IMR-90 (cell line): ENCODE measurements around the gene CHAF1B. TPM values are rescaled to one million over a fixed set of nuclear protein-coding genes. Genes with fewer than 3 reads are reported as not detected.

Experiments
- ATAC-seq: fragments of 200-7000 bp; cut with Tn5 transposase; 2 replicates; pipeline ENCODE4 v1.9.1; 2020; ENCODE audit warnings: low read depth, mild to moderate bottlenecking, moderate library complexity
- BruUV-seq: library from RNA; stranded (reverse); fragments of 400-500 nt; replicated peaks from 2 replicates; lab custom pipeline; 2021; lab: Mats Ljungman, UMichigan
- CTCF ChIA-PET: fragments of 300-600 bp; formaldehyde crosslinking; extraction: SDS; loops from one replicate; lab custom pipeline; 2021; ENCODE audit warnings: antibody characterized with exemption; lab: Yijun Ruan, JAX
- POLR2A ChIA-PET: fragments of 300-600 bp; sonication (Branson Sonifier 250); formaldehyde crosslinking; loops from one replicate; lab custom pipeline; 2022; ENCODE audit warnings: antibody characterized with exemption; ENCODE audit not compliant: unreplicated experiment; lab: Charles Lee
- DNase-seq: peaks from one replicate; pipeline ENCODE4 v3.0.0; 2013
- H2AFZ ChIP-seq: replicated peaks from 2 replicates; pipeline ENCODE3; 2013; ENCODE audit warnings: low read length, mild to moderate bottlenecking; ENCODE audit not compliant: poor library complexity
- H2AK5ac ChIP-seq: 2 replicates; pipeline ENCODE4 v1.6.1; 2013; ENCODE audit warnings: low read depth, low read length, inconsistent platforms
- H2AK9ac ChIP-seq: replicated peaks from 2 replicates; pipeline ENCODE3; 2013; ENCODE audit warnings: mild to moderate bottlenecking, low read depth, low read length, moderate library complexity; ENCODE audit not compliant: poor library complexity
- H2BK120ac ChIP-seq: 2 replicates; pipeline ENCODE4 v1.6.1; 2013; ENCODE audit warnings: low read depth, low read length, inconsistent platforms
- H2BK15ac ChIP-seq: 3 replicates; pipeline ENCODE4 v1.6.1; 2013; ENCODE audit warnings: low read depth, low read length, inconsistent platforms
- H2BK20ac ChIP-seq: 2 replicates; pipeline ENCODE4 v1.6.1; 2013; ENCODE audit warnings: low read depth, mild to moderate bottlenecking, inconsistent platforms, low read length, moderate library complexity
- H2BK5ac ChIP-seq: 2 replicates; pipeline ENCODE4 v1.6.1; 2013; ENCODE audit warnings: mild to moderate bottlenecking, low read depth, low read length, inconsistent platforms; ENCODE audit not compliant: poor library complexity, severe bottlenecking
- H3K14ac ChIP-seq: replicated peaks from 2 replicates; pipeline ENCODE4 v1.6.1; 2013; ENCODE audit warnings: low read depth, low read length, inconsistent platforms
- H3K18ac ChIP-seq: 2 replicates; pipeline ENCODE4 v1.6.1; 2013; ENCODE audit warnings: low read depth, low read length, control low read depth
- H3K23ac ChIP-seq: 2 replicates; pipeline ENCODE4 v1.6.1; 2013; ENCODE audit warnings: low read depth, low read length, inconsistent platforms
- H3K27ac ChIP-seq: 2 replicates; pipeline ENCODE4 v1.5.1; 2013; ENCODE audit warnings: mild to moderate bottlenecking, control low read depth, low read length; ENCODE audit not compliant: insufficient read depth
- H3K27me3 ChIP-seq: 2 replicates; pipeline ENCODE4 v1.6.1; 2013; ENCODE audit warnings: low read length; ENCODE audit not compliant: control insufficient read depth, insufficient read depth
- H3K36me3 ChIP-seq: 2 replicates; pipeline ENCODE4 v1.6.1; 2013; ENCODE audit warnings: low read length, mixed read lengths; ENCODE audit not compliant: control insufficient read depth, insufficient read depth
- H3K4ac ChIP-seq: 2 replicates; pipeline ENCODE4 v1.6.1; 2013; ENCODE audit warnings: low read depth, low read length, inconsistent platforms
- H3K4me1 ChIP-seq: 2 replicates; pipeline ENCODE4 v1.6.1; 2013; ENCODE audit warnings: low read length, mixed read lengths; ENCODE audit not compliant: control insufficient read depth, insufficient read depth
- H3K4me2 ChIP-seq: 2 replicates; pipeline ENCODE4 v1.6.1; 2013; ENCODE audit warnings: low read depth, mild to moderate bottlenecking, control low read depth, low read length, moderate library complexity
- H3K4me3 ChIP-seq: 2 replicates; pipeline ENCODE4 v1.5.1; 2013; ENCODE audit warnings: low read depth, mild to moderate bottlenecking, control low read depth, low read length, moderate library complexity; ENCODE audit not compliant: insufficient read depth
- H3K56ac ChIP-seq: 2 replicates; pipeline ENCODE4 v1.6.1; 2013; ENCODE audit warnings: low read length, inconsistent platforms; ENCODE audit not compliant: insufficient read depth; ENCODE audit errors: extremely low read depth
- H3K79me1 ChIP-seq, 2 experiments: 2 replicates each; pipeline ENCODE4 v1.6.1; 2013; ENCODE audit warnings: low read length in 2 of 2, inconsistent platforms in 1 of 2, low read depth in 1 of 2
- H3K9ac ChIP-seq: 2 replicates; pipeline ENCODE4 v1.6.1; 2013; ENCODE audit warnings: low read depth, low read length, control low read depth
- H3K9me1 ChIP-seq: 2 replicates; pipeline ENCODE4 v1.6.1; 2013; ENCODE audit warnings: low read length, inconsistent platforms; ENCODE audit not compliant: insufficient read depth
- H3K9me3 ChIP-seq: 2 replicates; pipeline ENCODE4 v1.6.1; 2013; ENCODE audit warnings: low read length; ENCODE audit not compliant: control insufficient read depth, insufficient read depth
- H4K20me1 ChIP-seq: 2 replicates; pipeline ENCODE4 v1.6.1; 2013; ENCODE audit warnings: low read length, inconsistent platforms; ENCODE audit not compliant: insufficient read depth
- H4K5ac ChIP-seq: 2 replicates; pipeline ENCODE4 v1.6.1; 2013; ENCODE audit warnings: mild to moderate bottlenecking, low read depth, low read length, control low read depth
- H4K8ac ChIP-seq, 2 experiments: 2 replicates each; pipeline ENCODE4 v1.6.1; 2013; ENCODE audit warnings: low read depth in 2 of 2, low read length in 2 of 2, control low read depth in 1 of 2, inconsistent platforms in 1 of 2
- H4K91ac ChIP-seq: 2 replicates; pipeline ENCODE4 v1.6.1; 2013; ENCODE audit warnings: low read depth, low read length, inconsistent platforms; ENCODE audit not compliant: insufficient read depth
- BHLHE40 ChIP-seq: fragments of 150-350 bp; IDR thresholded peaks from 2 replicates; pipeline ENCODE4 v1.6.1; 2016; ENCODE audit warnings: mild to moderate bottlenecking, low read depth, low read length
- CEBPB ChIP-seq: IDR thresholded peaks from 2 replicates; pipeline ENCODE4 v1.6.1; 2012; ENCODE audit warnings: low read depth, low read length, improper control_type of control experiment
- CHD1 ChIP-seq: IDR thresholded peaks from 2 replicates; pipeline ENCODE4 v1.6.1; 2012; ENCODE audit warnings: low read depth, low read length, improper control_type of control experiment
- CTCF ChIP-seq: conservative IDR thresholded peaks from 2 replicates; pipeline ENCODE4 v1.5.1; 2012; ENCODE audit warnings: mild to moderate bottlenecking, low read depth, low read length, improper control_type of control experiment
- ELK1 ChIP-seq: fragments of 150-350 bp; IDR thresholded peaks from 2 replicates; pipeline ENCODE4 v1.6.1; 2016; ENCODE audit warnings: low read depth, mild to moderate bottlenecking, low read length, moderate library complexity, borderline replicate concordance
- FOS ChIP-seq: fragments of 150-350 bp; IDR thresholded peaks from 2 replicates; pipeline ENCODE4 v1.6.1; 2016; ENCODE audit warnings: low read depth, low read length
- MAFK ChIP-seq: IDR thresholded peaks from 2 replicates; pipeline ENCODE4 v1.6.1; 2012; ENCODE audit warnings: low read depth, low read length, improper control_type of control experiment
- MAZ ChIP-seq: IDR thresholded peaks from 2 replicates; pipeline ENCODE4 v1.6.1; 2012; ENCODE audit warnings: low read depth, mild to moderate bottlenecking, low read length, improper control_type of control experiment, moderate library complexity, borderline replicate concordance
- MXI1 ChIP-seq: IDR thresholded peaks from 2 replicates; pipeline ENCODE4 v1.6.1; 2012; ENCODE audit warnings: low read depth, mild to moderate bottlenecking, low read length, moderate library complexity, borderline replicate concordance
- NFE2L2 ChIP-seq: fragments of 150-350 bp; IDR thresholded peaks from 2 replicates; pipeline ENCODE4 v1.6.1; 2016; ENCODE audit warnings: low read depth, mild to moderate bottlenecking, low read length
- POLR2A ChIP-seq: IDR thresholded peaks from 2 replicates; pipeline ENCODE4 v1.6.1; 2012; ENCODE audit warnings: mild to moderate bottlenecking, low read depth, low read length
- RAD21 ChIP-seq: IDR thresholded peaks from 2 replicates; pipeline ENCODE4 v1.6.1; 2012; ENCODE audit warnings: low read length, improper control_type of control experiment
- RCOR1 ChIP-seq: IDR thresholded peaks from 2 replicates; pipeline ENCODE4 v1.6.1; 2012; ENCODE audit warnings: mild to moderate bottlenecking, low read length, improper control_type of control experiment; ENCODE audit not compliant: insufficient replicate concordance
- RFX5 ChIP-seq: IDR thresholded peaks from 2 replicates; pipeline ENCODE4 v1.8.0; 2012; ENCODE audit warnings: low read depth, mild to moderate bottlenecking, low read length, moderate library complexity
- SMC3 ChIP-seq: fragments of 150-350 bp; IDR thresholded peaks from 2 replicates; pipeline ENCODE4 v1.6.1; 2016; ENCODE audit warnings: low read depth, mild to moderate bottlenecking, antibody characterized with exemption, low read length, moderate library complexity
- USF2 ChIP-seq: fragments of 150-350 bp; IDR thresholded peaks from 2 replicates; pipeline ENCODE4 v1.6.1; 2017; ENCODE audit warnings: mild to moderate bottlenecking, antibody characterized with exemption, low read length, low read depth
- WGBS, 2 experiments: methylation state at CpG; one replicate each; pipeline versions ENCODE4 v1.1.5 to v1.1.7; 2013; ENCODE audit warnings: missing lambda C conversion rate in 2 of 2; ENCODE audit not compliant: insufficient read length in 1 of 2; ENCODE audit errors: extremely low coverage in 2 of 2; 5-methylcytosine and 5-hydroxymethylcytosine counted together
- dilution Hi-C: fragments of 300-500 bp; cut with HindIII; formaldehyde crosslinking; loops from one replicate; pipeline ENCODE4 v1.14.3; 2018; ENCODE audit warnings: low sequenced_read_pairs; ENCODE audit not compliant: unreplicated experiment
- in situ Hi-C: fragments of 300-500 bp; cut with MboI; formaldehyde crosslinking; loops from 3 replicates; pipeline ENCODE4 v1.14.3; 2019; ENCODE audit warnings: low sequenced_read_pairs, inconsistent platforms, mixed read lengths
- intact Hi-C: fragments of 100-400 bp; cut with micrococcal nuclease; formaldehyde crosslinking; loops from 2 replicates; pipeline ENCODE4 v1.10.0; 2022
- polyA plus RNA-seq, 3 experiments: library from polyadenylated mRNA; depleted of rRNA; stranded (reverse); fragments of >200 nt; gene quantifications; 2 replicates each; pipeline ENCODE4 v1.2.3, GENCODE V29; 2012; ENCODE audit warnings: low replicate concordance in 1 of 3
- total RNA-seq: library from RNA; depleted of rRNA; stranded (reverse); fragments of >200 nt; gene quantifications from 2 replicates; pipeline ENCODE4 v1.2.3, GENCODE V29; 2012

The CHAF1B gene
- total and polyA plus RNA-seq, 2 of the 4 experiments (the other 2 are of a cell fraction) = 4.5 to 6.4 TPM

GRCh38 chr21:36461277-36461917, 76.2 kb downstream of the CHAF1B start:
- H3K23ac ChIP-seq = no peak overlapping the region
- no TSS peak for BruUV-seq

More at GRCh38 chr21:36461277-36461917, 76.2 kb downstream of the CHAF1B start:
- Histone ChIP-seq H2BK120ac (no peak overlapping the region), H3K18ac (no peak overlapping the region), H2AK9ac (peak overlapping the region; percentile 65), H3K4ac (no peak overlapping the region), H4K5ac (no peak overlapping the region), H4K91ac (no peak overlapping the region), H3K9ac (no peak overlapping the region), H4K20me1 (no peaks in the 10 kb centered on the region), H2BK15ac (no peak overlapping the region), H3K9me1 (no peaks in the 10 kb centered on the region; the same call in 1 of the 2 replicates), H2BK5ac (no peak overlapping the region), H3K36me3 (no peaks in the 10 kb centered on the region), H3K4me2 (no peak overlapping the region), H3K79me1 (no peaks in the 10 kb centered on the region), H4K8ac (no peak overlapping the region), H3K4me3 (no peak overlapping the region), H3K9me3 (no peaks in the 10 kb centered on the region), H3K27me3 (peaks cover 2% of the 10 kb centered on the region; the same call in 1 of the 2 replicates), H3K27ac (no peak overlapping the region), H2AK5ac (no peak overlapping the region), H3K56ac (no peak overlapping the region), H2AFZ (no peak overlapping the region), H3K14ac (no peak overlapping the region), H2BK20ac (no peak overlapping the region), H3K4me1 (no peaks in the 10 kb centered on the region; the same call in 1 of the 2 replicates)
- TF ChIP-seq POLR2A = no peak
- no peak for TF ChIP-seq USF2
- no peak for TF ChIP-seq CHD1
- TF ChIP-seq RCOR1 = no peak
- TF ChIP-seq BHLHE40 = no peak
- no peak for TF ChIP-seq ELK1
- no peak for TF ChIP-seq CEBPB
- no peak for TF ChIP-seq SMC3
- no peak for TF ChIP-seq CTCF
- no peak for TF ChIP-seq RFX5
- TF ChIP-seq MXI1 = no peak
- TF ChIP-seq NFE2L2 = no peak
- no peak for TF ChIP-seq FOS
- no peak for TF ChIP-seq MAZ
- no peak for TF ChIP-seq RAD21
- TF ChIP-seq MAFK = no peak
- dilution Hi-C loops = no loop called here
- intact Hi-C loops = no loop called here
- CTCF ChIA-PET = no interaction called here
- WGBS, 2 experiments = 95% methylated on average over 11 of the region's 34 CpGs; no CpG with 5 or more reads in 1 of the 2 experiments
- POLR2A ChIA-PET = no interaction called here
- DNase-seq (no peak), ATAC-seq (no peak)
- in situ Hi-C loops = no loop called here
